ENCODE measurements around the gene GRAMD1B.

GRCh38 chr11:123449436-123449835, 19.4 kb downstream of the GRAMD1B start:
- TF ChIP-seq POLR2AphosphoS5 (IDR thresholded peaks at IDR 0.05; ENCODE audit: low read depth) (no peak), REST (IDR thresholded peaks at IDR 0.05; ENCODE audit: insufficient replicate concordance, low read depth) (no peak), GABPA (IDR thresholded peaks at IDR 0.05; ENCODE audit: low read depth) (no peak)
- TF ChIP-seq, protein P1, sequence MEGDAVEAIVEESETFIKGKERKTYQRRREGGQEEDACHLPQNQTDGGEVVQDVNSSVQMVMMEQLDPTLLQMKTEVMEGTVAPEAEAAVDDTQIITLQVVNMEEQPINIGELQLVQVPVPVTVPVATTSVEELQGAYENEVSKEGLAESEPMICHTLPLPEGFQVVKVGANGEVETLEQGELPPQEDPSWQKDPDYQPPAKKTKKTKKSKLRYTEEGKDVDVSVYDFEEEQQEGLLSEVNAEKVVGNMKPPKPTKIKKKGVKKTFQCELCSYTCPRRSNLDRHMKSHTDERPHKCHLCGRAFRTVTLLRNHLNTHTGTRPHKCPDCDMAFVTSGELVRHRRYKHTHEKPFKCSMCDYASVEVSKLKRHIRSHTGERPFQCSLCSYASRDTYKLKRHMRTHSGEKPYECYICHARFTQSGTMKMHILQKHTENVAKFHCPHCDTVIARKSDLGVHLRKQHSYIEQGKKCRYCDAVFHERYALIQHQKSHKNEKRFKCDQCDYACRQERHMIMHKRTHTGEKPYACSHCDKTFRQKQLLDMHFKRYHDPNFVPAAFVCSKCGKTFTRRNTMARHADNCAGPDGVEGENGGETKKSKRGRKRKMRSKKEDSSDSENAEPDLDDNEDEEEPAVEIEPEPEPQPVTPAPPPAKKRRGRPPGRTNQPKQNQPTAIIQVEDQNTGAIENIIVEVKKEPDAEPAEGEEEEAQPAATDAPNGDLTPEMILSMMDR (IDR thresholded peaks at IDR 0.05; ENCODE audit: insufficient read depth, low read length), result no peak
